ENCODE results near the gene CHST15. TPM values are rescaled to one million over a fixed set of nuclear protein-coding genes. Genes with fewer than 3 reads are reported as not detected.

The CHST15 gene
- total RNA-seq, 4 donors from 2014 or later, result 4.0 to 23.0 (median 13.8) TPM

DNA sequence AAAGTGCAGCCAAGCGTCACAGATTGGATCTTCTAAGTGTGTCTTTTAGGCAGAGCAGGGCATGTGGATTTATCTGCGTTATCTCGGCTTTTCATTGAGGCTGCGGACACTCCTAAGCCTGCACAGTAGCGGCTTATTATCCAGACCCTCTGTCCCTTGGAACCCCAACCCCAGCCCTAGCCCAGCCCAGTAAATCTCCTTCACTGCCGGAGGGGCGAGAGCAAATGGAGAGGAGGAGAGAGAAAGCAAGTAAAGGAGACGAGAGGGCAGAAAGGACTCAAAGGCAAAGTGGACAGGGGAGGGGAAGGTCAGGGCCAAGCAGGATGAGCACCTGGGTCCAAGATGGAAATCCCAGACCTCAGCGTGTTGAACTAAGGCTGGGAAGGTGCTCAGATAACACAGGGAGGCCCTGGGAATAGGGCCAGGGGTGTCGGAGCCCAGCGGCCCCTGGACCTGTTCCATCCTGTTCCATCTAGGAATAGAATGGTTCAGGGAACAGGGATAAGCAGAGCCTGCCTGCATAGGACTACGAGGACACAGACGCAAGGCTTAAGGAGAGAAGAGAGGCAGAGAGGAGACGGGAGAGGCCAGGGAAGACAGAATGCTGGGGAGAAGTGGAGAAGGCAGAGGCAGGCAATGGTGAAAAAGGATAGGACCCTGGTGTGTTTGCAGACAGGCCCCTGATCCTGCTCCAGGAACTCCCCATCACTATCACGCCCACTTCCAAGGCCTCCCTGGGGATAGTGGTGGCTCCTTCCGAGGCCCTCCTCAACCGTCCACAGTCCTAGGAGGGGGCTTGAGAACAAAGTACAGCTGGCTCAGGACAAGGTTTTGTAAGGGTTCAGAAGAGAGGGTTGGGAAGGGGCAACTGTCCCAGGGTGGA, 99.6 kb downstream of the CHST15 start:
- Histone ChIP-seq H3K9me3 (no peaks in the 10 kb centered on the region), H3K27ac (no peak overlapping the region), H3K4me3 (peak overlapping the region in 1 of 4 donors; percentile 56), H3K27me3 (peaks cover 0 to 58% (median 13%) of the 10 kb centered on the region in 4 donors), H3K4me1 (peaks cover 24 to 42% (median 25%) of the 10 kb centered on the region in 3 donors), H3K36me3 (no peaks in the 10 kb centered on the region)
- WGBS, 2 donors, result 58% methylated on average over 16 to 17 of the region's 17 CpGs
- intact Hi-C loops (cut with DNase I), result loop anchor here (5.0 kb wide), 1 partner anchor 394 kb away; no protein-coding TSS in a partner anchor
- no peak for DNase-seq
- TF ChIP-seq, protein P1, sequence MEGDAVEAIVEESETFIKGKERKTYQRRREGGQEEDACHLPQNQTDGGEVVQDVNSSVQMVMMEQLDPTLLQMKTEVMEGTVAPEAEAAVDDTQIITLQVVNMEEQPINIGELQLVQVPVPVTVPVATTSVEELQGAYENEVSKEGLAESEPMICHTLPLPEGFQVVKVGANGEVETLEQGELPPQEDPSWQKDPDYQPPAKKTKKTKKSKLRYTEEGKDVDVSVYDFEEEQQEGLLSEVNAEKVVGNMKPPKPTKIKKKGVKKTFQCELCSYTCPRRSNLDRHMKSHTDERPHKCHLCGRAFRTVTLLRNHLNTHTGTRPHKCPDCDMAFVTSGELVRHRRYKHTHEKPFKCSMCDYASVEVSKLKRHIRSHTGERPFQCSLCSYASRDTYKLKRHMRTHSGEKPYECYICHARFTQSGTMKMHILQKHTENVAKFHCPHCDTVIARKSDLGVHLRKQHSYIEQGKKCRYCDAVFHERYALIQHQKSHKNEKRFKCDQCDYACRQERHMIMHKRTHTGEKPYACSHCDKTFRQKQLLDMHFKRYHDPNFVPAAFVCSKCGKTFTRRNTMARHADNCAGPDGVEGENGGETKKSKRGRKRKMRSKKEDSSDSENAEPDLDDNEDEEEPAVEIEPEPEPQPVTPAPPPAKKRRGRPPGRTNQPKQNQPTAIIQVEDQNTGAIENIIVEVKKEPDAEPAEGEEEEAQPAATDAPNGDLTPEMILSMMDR (IDR thresholded peaks at IDR 0.05), result no peak
- TF ChIP-seq POLR2A (IDR thresholded peaks at IDR 0.05), result no peak

DNA sequence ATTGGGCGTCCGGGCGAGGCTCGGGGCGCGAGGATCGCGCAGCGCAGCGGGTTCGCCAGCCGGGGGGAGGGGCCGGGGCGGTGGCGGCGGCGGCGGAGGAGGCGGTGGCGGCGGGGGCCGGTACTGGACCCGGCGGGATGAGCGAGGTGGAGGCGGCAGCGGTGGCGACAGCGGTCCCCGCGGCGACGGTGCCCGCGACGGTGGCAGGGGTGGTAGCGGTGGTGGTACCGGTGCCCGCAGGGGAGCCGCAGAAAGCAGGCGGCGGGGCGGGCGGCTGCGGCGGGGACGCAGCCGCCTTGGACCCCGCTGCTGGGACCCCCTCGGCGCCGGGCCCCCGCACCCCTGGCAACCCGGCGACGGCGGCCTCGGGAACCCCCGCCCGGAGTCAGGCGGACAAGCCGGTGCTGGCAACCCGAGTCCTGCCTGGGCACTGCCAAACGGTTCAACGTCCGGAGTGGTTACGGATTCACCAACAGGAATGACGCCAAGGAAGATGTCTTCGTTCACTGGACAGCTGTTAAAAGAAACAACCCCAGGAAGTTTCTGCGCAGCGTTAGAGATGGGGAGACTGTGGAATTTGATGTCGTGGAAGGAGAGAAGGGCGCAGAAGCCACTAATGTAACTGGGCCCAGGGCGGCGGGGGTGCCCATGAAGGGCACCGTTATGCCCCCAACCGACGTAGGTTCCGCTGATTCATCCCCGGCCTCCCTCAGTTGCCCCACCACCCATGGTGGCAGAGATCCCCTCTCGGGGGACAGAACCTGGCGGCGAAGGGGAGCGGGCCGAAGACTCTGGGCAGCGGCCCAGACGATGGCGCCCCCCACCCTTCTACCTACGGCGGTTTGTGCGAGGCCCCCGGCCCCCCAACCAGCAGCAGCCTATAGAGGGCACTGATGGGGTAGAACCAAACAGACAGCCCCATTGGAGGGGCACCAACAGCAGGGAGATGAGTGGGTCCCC, 101.5 kb downstream of the CHST15 start:
- Histone ChIP-seq H3K4me3 (peak overlapping the region in 3 of 4 donors; percentile 16 to 60 (median 41)), H3K36me3 (no peaks in the 10 kb centered on the region), H3K4me1 (peaks cover 24 to 38% (median 25%) of the 10 kb centered on the region in 3 donors), H3K27me3 (peaks cover 0 to 58% (median 13%) of the 10 kb centered on the region in 4 donors), H3K27ac (no peak overlapping the region), H3K9me3 (no peaks in the 10 kb centered on the region)
- 25 to 59% methylated on average over 3 to 45 of the region's 92 CpGs for WGBS, 2 donors
- intact Hi-C loops (cut with DNase I), result loop anchor here (5.0 kb wide), 1 partner anchor 395 kb away; no protein-coding TSS in a partner anchor
- no peak for DNase-seq
- no peak for TF ChIP-seq POLR2A (IDR thresholded peaks at IDR 0.05)
- TF ChIP-seq, protein P1 (IDR thresholded peaks at IDR 0.05), result no peak

DNA sequence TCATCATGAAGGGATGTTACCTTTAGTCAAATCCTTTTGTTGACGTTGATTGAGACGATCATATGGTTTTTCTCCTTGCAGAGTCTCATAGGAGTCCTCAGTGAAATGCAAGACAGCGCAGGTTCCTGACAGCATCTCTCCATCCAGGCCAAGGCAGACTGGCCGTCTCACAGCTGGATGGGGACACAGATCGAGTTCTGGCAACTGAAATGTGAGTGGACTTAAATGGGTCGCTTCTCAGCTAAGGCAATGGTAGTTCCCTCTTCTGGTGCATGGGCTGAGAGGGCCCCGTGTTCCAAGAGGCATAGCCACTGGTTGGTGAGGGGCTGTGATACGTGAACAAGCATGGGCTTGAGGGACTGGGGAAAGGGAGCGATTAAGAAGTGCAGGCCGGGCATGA, 102.5 kb downstream of the CHST15 start:
- H3K9me3 ChIP-seq, result no peaks in the 10 kb centered on the region
- no peaks in the 10 kb centered on the region for H3K36me3 ChIP-seq
- H3K27me3 ChIP-seq, result peaks cover 0 to 58% (median 13%) of the 10 kb centered on the region in 4 donors
- DNase-seq, result no peak
- intact Hi-C loops (cut with DNase I), result loop anchor here (5.0 kb wide), 1 partner anchor 396 kb away; no protein-coding TSS in a partner anchor
- no peak overlapping the region for H3K27ac ChIP-seq
- no peak for TF ChIP-seq POLR2A (IDR thresholded peaks at IDR 0.05)
- TF ChIP-seq, protein P1 (IDR thresholded peaks at IDR 0.05), result no peak
- 77 to 82% methylated on average over 7 to 9 of the region's 10 CpGs for whole genome bisulfite sequencing, 2 donors
- H3K4me3 ChIP-seq, result no peak overlapping the region
- H3K4me1 ChIP-seq, result peaks cover 24 to 28% (median 25%) of the 10 kb centered on the region in 3 donors

DNA sequence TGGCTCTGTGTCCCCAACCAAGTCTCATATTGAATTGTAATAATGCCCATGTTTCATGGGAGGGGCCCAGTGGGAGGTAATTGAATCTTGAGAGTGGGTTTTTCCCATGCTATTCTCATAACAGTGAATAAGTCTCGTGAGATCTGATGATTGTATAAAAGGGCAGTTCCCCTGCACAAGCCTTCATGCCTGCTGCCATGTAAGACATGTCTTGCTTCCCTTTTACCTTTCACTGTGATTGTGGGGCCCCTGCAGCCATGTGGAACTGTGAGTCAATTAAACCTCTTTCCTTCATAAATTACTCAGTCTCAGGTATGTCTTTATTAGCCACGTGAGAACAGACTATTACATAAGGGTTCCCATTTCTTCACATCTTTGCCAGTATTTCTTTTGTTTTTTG, 104.7 kb downstream of the CHST15 start:
- no peak overlapping the region for H3K4me3 ChIP-seq
- no peak for DNase-seq
- H3K27me3 ChIP-seq, result peaks cover 0 to 41% (median 13%) of the 10 kb centered on the region in 4 donors
- intact Hi-C loops (cut with DNase I), result no loop called here
- H3K9me3 ChIP-seq, result no peaks in the 10 kb centered on the region
- peaks cover 3 to 7% (median 6%) of the 10 kb centered on the region in 3 donors for H3K4me1 ChIP-seq
- TF ChIP-seq, protein P1 (IDR thresholded peaks at IDR 0.05), result no peak
- TF ChIP-seq POLR2A (IDR thresholded peaks at IDR 0.05), result no peak
- 45 to 61% methylated on average over 2 of the region's 2 CpGs for WGBS, 2 donors
- H3K36me3 ChIP-seq, result no peaks in the 10 kb centered on the region
- no peak overlapping the region for H3K27ac ChIP-seq
